ENCODE measurements around the gene RXRB. TPM values are rescaled to one million over a fixed set of nuclear protein-coding genes. Genes with fewer than 3 reads are reported as not detected.
A peak's percentile ranks its signal among the peaks of the same experiment; 100 is the strongest.

RXRB gene
- total RNA-seq, 2 donors from 2014 or later, result 24.8 to 27.2 TPM

- H3K9ac ChIP-seq (ENCODE audit: extremely low read depth, low read length, poor library complexity, severe bottlenecking), result peak overlapping the region; percentile 51
- Mint-ChIP-seq H3K4me1 (peaks cover 20% of the 10 kb centered on the region), H3K9me3 (no peaks in the 10 kb centered on the region), H3K4me3 (peak overlapping the region; percentile 81), H3K36me3 (ENCODE audit: low read depth) (peaks cover 19% of the 10 kb centered on the region), H3K27ac (no peak overlapping the region), H3K27me3 (ENCODE audit: insufficient read depth) (peaks cover 59% of the 10 kb centered on the region)
- H3K4me3 ChIP-seq (ENCODE audit: low read length), result peak overlapping the region; percentile 85
- peaks cover 4% of the 10 kb centered on the region for H3K4me1 ChIP-seq (ENCODE audit: control insufficient read depth, insufficient read depth, low read length)
- DNase-seq, result no peak
- no peak overlapping the region for H3K27ac ChIP-seq (ENCODE audit: low read depth, low read length)
- TF ChIP-seq CTCF (conservative IDR thresholded peaks at IDR 0.05), result no peak
- no peaks in the 10 kb centered on the region for H3K9me3 ChIP-seq (ENCODE audit: control insufficient read depth, low read length)
- 2 to 4% methylated on average over 5 to 6 of the region's 6 CpGs for WGBS, 2 experiments (ENCODE audit: insufficient coverage in 1 of 2, insufficient read length in 1 of 2)
- H3K36me3 ChIP-seq (ENCODE audit: control insufficient read depth, insufficient read depth, low read length), result peaks cover 20% of the 10 kb centered on the region
- H3K27me3 ChIP-seq (ENCODE audit: control insufficient read depth, insufficient read depth, low read length, poor library complexity, severe bottlenecking), result peaks cover 21% of the 10 kb centered on the region
These were observed 12.3 kb upstream of the RXRB start for GRCh38 chr6:33212857-33213165.

- H3K27me3 ChIP-seq (ENCODE audit: control insufficient read depth, insufficient read depth, low read length, poor library complexity, severe bottlenecking), result peaks cover 19% of the 10 kb centered on the region
- TF ChIP-seq CTCF (conservative IDR thresholded peaks at IDR 0.05), result peak; percentile 42
- H3K9ac ChIP-seq (ENCODE audit: extremely low read depth, low read length, poor library complexity, severe bottlenecking), result no peak overlapping the region
- Mint-ChIP-seq H3K27ac (no peak overlapping the region), H3K36me3 (ENCODE audit: low read depth) (peaks cover 19% of the 10 kb centered on the region), H3K9me3 (no peaks in the 10 kb centered on the region), H3K27me3 (ENCODE audit: insufficient read depth) (peaks cover 56% of the 10 kb centered on the region), H3K4me1 (peaks cover 17% of the 10 kb centered on the region), H3K4me3 (no peak overlapping the region)
- peak; percentile 82 for DNase-seq
- peaks cover 4% of the 10 kb centered on the region for H3K4me1 ChIP-seq (ENCODE audit: control insufficient read depth, insufficient read depth, low read length)
- WGBS, 2 experiments (ENCODE audit: insufficient coverage in 1 of 2, insufficient read length in 1 of 2), result 80 to 89% methylated on average over 4 to 17 of the region's 18 CpGs
- no peak overlapping the region for H3K4me3 ChIP-seq (ENCODE audit: low read length)
- H3K27ac ChIP-seq (ENCODE audit: low read depth, low read length), result no peak overlapping the region
- peaks cover 20% of the 10 kb centered on the region for H3K36me3 ChIP-seq (ENCODE audit: control insufficient read depth, insufficient read depth, low read length)
- H3K9me3 ChIP-seq (ENCODE audit: control insufficient read depth, low read length), result no peaks in the 10 kb centered on the region
These were observed 11.4 kb upstream of the RXRB start for GRCh38 chr6:33211666-33212422.

GRCh38 chr6:33211136-33211535 is 10.7 kb upstream of the RXRB start:
- no peaks in the 10 kb centered on the region for H3K9me3 ChIP-seq (ENCODE audit: control insufficient read depth, low read length)
- no peak for TF ChIP-seq CTCF (conservative IDR thresholded peaks at IDR 0.05)
- Mint-ChIP-seq H3K36me3 (ENCODE audit: low read depth) (peaks cover 19% of the 10 kb centered on the region), H3K4me3 (no peak overlapping the region), H3K27me3 (ENCODE audit: insufficient read depth) (peaks cover 59% of the 10 kb centered on the region), H3K27ac (no peak overlapping the region), H3K4me1 (peaks cover 17% of the 10 kb centered on the region), H3K9me3 (no peaks in the 10 kb centered on the region)
- peaks cover 20% of the 10 kb centered on the region for H3K36me3 ChIP-seq (ENCODE audit: control insufficient read depth, insufficient read depth, low read length)
- no peak overlapping the region for H3K27ac ChIP-seq (ENCODE audit: low read depth, low read length)
- H3K9ac ChIP-seq (ENCODE audit: extremely low read depth, low read length, poor library complexity, severe bottlenecking), result no peak overlapping the region
- whole genome bisulfite sequencing, 2 experiments (ENCODE audit: insufficient coverage in 1 of 2, insufficient read length in 1 of 2), result 78 to 92% methylated on average over 5 to 17 of the region's 17 CpGs
- no peak for DNase-seq
- H3K27me3 ChIP-seq (ENCODE audit: control insufficient read depth, insufficient read depth, low read length, poor library complexity, severe bottlenecking), result peaks cover 19% of the 10 kb centered on the region
- no peak overlapping the region for H3K4me3 ChIP-seq (ENCODE audit: low read length)
- peaks cover 4% of the 10 kb centered on the region for H3K4me1 ChIP-seq (ENCODE audit: control insufficient read depth, insufficient read depth, low read length)
